ENCODE measurements around the gene ATP7B.

Gene ATP7B

GRCh38 chr13:51916962-51917361, 94.3 kb downstream of the ATP7B start:
- TF ChIP-seq CTCF (IDR thresholded peaks at IDR 0.05), result no peak
- no peak overlapping the region for H3K27ac ChIP-seq
- no peak overlapping the region for H3K4me3 ChIP-seq
- DNase-seq (ENCODE audit: low spot score), result no peak

- H3K27ac ChIP-seq, result no peak overlapping the region
- no peak for TF ChIP-seq CTCF (IDR thresholded peaks at IDR 0.05)
- DNase-seq (ENCODE audit: low spot score), result no peak
- H3K4me3 ChIP-seq, result no peak overlapping the region
Observed at GRCh38 chr13:51916051-51916818, 95.0 kb downstream of the ATP7B start.

GRCh38 chr13:51914137-51914493, 97.1 kb downstream of the ATP7B start:
- no peak for DNase-seq (ENCODE audit: low spot score)
- no peak overlapping the region for H3K4me3 ChIP-seq
- no peak overlapping the region for H3K27ac ChIP-seq
- TF ChIP-seq CTCF (IDR thresholded peaks at IDR 0.05), result no peak

- DNase-seq (ENCODE audit: low spot score), result no peak
- Histone ChIP-seq H3K4me3 (no peak overlapping the region), H3K27ac (no peak overlapping the region)
- TF ChIP-seq CTCF (IDR thresholded peaks at IDR 0.05), result no peak
Observed at GRCh38 chr13:51913421-51914136, 97.7 kb downstream of the ATP7B start.

- Histone ChIP-seq H3K27ac (no peak overlapping the region), H3K4me3 (no peak overlapping the region)
- TF ChIP-seq CTCF (IDR thresholded peaks at IDR 0.05), result no peak
- DNase-seq (ENCODE audit: low spot score), result no peak
Observed at GRCh38 chr13:51912511-51913225, 98.6 kb downstream of the ATP7B start.

- TF ChIP-seq CTCF (IDR thresholded peaks at IDR 0.05), result no peak
- H3K27ac ChIP-seq, result no peak overlapping the region
- H3K4me3 ChIP-seq, result no peak overlapping the region
- no peak for DNase-seq (ENCODE audit: low spot score)
Observed at GRCh38 chr13:51912091-51912490, 99.2 kb downstream of the ATP7B start.
